Measurements from ENCODE around the gene ZNF587. TPM values are rescaled to one million over a fixed set of nuclear protein-coding genes. Genes with fewer than 3 reads are reported as not detected.

ZNF587 gene
- total and polyA plus RNA-seq, 2 of the 13 experiments (the other 11 are each of a cell fraction or from before 2014, with no cell fraction given): 8.7 to 17.5 TPM

- TF ChIP-seq ZNF275 (CRISPR knock-in tag; IDR thresholded peaks at IDR 0.05; ENCODE audit: borderline replicate concordance) (no peak; the same call in 1 of the 2 replicates), MAX (IDR thresholded peaks at IDR 0.05) (peak; percentile 51; the same call in 1 of the 2 replicates), MTA1 (CRISPR knock-in tag; IDR thresholded peaks at IDR 0.05; ENCODE audit: borderline replicate concordance) (no peak), ZNF550 (CRISPR knock-in tag; IDR thresholded peaks at IDR 0.05; ENCODE audit: borderline replicate concordance) (no peak), ZBTB43 (CRISPR knock-in tag; conservative IDR thresholded peaks at IDR 0.05) (0 out of 2 replicates have a peak, but pooled peaks have one; percentile 47), SALL1 (CRISPR knock-in tag; IDR thresholded peaks at IDR 0.05) (peak; percentile 73), ZC3H4 (CRISPR knock-in tag; IDR thresholded peaks at IDR 0.05; ENCODE audit: borderline replicate concordance) (no peak), NFE2L1 (CRISPR knock-in tag; IDR thresholded peaks at IDR 0.05; ENCODE audit: borderline replicate concordance) (0 out of 2 replicates have a peak, but pooled peaks have one; percentile 77), MBD4 (IDR thresholded peaks at IDR 0.05; ENCODE audit: borderline replicate concordance, low read length) (no peak), NFAT5 (CRISPR knock-in tag; IDR thresholded peaks at IDR 0.05) (no peak), DPF2 (CRISPR knock-in tag; IDR thresholded peaks at IDR 0.05; ENCODE audit: borderline replicate concordance, low read depth) (no peak), NR2F6 (IDR thresholded peaks at IDR 0.05) (0 out of 2 replicates have a peak, but pooled peaks have one; percentile 16), NR2F6 (CRISPR knock-in tag; IDR thresholded peaks at IDR 0.05) (no peak), ZMAT3 (CRISPR knock-in tag; conservative IDR thresholded peaks at IDR 0.05) (peak; percentile 82; the same call in 1 of the 2 replicates), AFF4 (CRISPR knock-in tag; IDR thresholded peaks at IDR 0.05) (no peak)
These were observed 35.0 kb upstream of the ZNF587 start, which contains the start of gene ZNF552 (continued) for GRCh38 chr19:57814505-57815246.
